Upper lobe of left lung (tissue), 4 donors: ENCODE data around the gene OLFM1.

Experiments
- POLR2A ChIP-seq, 4 donors: fragments of 450-650 bp; IDR thresholded peaks; one replicate each; pipeline ENCODE4 v1.5.1; 2016 to 2017; ENCODE audit warnings: antibody characterized with exemption in 4 of 4, mild to moderate bottlenecking in 2 of 4
- TF ChIP-seq, protein P1 (sequence below), 6 experiments: fragments of 450-650 bp in 4 of 6; fragments of 200-600 bp in 2 of 6; sonication (generic) in 2 of 6; IDR thresholded peaks; one replicate each; pipeline ENCODE4 v1.5.1; 2016 to 2019; ENCODE audit warnings: antibody characterized with exemption in 6 of 6

- no peak for TF ChIP-seq POLR2A (IDR thresholded peaks at IDR 0.05)
- TF ChIP-seq, protein P1, sequence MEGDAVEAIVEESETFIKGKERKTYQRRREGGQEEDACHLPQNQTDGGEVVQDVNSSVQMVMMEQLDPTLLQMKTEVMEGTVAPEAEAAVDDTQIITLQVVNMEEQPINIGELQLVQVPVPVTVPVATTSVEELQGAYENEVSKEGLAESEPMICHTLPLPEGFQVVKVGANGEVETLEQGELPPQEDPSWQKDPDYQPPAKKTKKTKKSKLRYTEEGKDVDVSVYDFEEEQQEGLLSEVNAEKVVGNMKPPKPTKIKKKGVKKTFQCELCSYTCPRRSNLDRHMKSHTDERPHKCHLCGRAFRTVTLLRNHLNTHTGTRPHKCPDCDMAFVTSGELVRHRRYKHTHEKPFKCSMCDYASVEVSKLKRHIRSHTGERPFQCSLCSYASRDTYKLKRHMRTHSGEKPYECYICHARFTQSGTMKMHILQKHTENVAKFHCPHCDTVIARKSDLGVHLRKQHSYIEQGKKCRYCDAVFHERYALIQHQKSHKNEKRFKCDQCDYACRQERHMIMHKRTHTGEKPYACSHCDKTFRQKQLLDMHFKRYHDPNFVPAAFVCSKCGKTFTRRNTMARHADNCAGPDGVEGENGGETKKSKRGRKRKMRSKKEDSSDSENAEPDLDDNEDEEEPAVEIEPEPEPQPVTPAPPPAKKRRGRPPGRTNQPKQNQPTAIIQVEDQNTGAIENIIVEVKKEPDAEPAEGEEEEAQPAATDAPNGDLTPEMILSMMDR (IDR thresholded peaks at IDR 0.05), result no peak
Observed at GRCh38 chr9:135093111-135093510, 5.6 kb downstream of the OLFM1 start.
